Fibroblast of villous mesenchyme (primary cell): Measurements from ENCODE around the gene ATG10. TPM values are rescaled to one million over a fixed set of nuclear protein-coding genes. Genes with fewer than 3 reads are reported as not detected.

ENCODE experiments used
- DNase-seq: peaks from one replicate; pipeline ENCODE4 v3.0.0-alpha.2; 2010; ENCODE audit warnings: low read depth
- H3K4me3 ChIP-seq: 2 replicates; pipeline ENCODE4 v1.5.1; 2011; ENCODE audit warnings: low read depth, mild to moderate bottlenecking, low read length
- total RNA-seq: library from RNA; depleted of rRNA; stranded (reverse); fragments of >200 nt; gene quantifications from 2 replicates; pipeline ENCODE4 v1.2.3, GENCODE V29; 2012
- TF ChIP-seq, protein P1 (sequence below): IDR thresholded peaks from 2 replicates; pipeline ENCODE4 v1.5.1; 2012; ENCODE audit warnings: low read depth, mild to moderate bottlenecking, low read length; ENCODE audit not compliant: insufficient read depth

Gene ATG10
- total RNA-seq, 1 donor: 9.1 TPM

DNA sequence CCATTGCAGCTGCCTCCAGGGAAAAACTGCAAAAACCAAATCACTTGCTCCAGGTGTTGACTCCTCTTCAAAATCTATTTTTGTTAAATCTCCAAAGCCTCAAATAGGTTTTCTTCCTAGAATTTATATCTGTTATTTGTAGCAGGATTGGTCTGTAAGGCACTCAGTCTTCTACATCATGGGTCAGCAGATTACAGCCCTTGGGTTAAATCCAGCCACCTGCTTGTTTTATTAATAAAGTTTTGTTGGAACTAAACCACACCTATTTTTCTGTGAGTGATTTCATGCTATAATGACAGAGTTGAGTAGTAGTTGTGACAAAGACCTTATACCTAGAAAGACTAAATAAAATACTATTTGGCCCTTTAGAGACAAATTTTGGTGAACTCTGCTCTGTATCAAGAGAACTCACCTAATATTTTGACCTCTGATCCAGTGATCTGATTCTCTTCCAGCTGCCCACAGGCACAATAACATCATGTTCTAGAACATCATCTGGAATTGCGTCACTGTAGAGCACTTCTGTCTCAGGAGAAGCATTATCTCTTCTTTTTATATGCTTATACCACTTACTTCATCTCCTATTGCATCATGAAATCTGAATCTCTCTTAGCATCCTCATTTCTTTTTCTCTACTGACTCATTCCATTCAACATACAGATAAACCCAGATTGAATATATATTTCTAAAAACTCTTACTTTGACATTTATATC is 176.2 kb downstream of the ATG10 start:
- no peak overlapping the region for H3K4me3 ChIP-seq
- TF ChIP-seq, protein P1, sequence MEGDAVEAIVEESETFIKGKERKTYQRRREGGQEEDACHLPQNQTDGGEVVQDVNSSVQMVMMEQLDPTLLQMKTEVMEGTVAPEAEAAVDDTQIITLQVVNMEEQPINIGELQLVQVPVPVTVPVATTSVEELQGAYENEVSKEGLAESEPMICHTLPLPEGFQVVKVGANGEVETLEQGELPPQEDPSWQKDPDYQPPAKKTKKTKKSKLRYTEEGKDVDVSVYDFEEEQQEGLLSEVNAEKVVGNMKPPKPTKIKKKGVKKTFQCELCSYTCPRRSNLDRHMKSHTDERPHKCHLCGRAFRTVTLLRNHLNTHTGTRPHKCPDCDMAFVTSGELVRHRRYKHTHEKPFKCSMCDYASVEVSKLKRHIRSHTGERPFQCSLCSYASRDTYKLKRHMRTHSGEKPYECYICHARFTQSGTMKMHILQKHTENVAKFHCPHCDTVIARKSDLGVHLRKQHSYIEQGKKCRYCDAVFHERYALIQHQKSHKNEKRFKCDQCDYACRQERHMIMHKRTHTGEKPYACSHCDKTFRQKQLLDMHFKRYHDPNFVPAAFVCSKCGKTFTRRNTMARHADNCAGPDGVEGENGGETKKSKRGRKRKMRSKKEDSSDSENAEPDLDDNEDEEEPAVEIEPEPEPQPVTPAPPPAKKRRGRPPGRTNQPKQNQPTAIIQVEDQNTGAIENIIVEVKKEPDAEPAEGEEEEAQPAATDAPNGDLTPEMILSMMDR: no peak
- DNase-seq: peak; percentile 94

DNA sequence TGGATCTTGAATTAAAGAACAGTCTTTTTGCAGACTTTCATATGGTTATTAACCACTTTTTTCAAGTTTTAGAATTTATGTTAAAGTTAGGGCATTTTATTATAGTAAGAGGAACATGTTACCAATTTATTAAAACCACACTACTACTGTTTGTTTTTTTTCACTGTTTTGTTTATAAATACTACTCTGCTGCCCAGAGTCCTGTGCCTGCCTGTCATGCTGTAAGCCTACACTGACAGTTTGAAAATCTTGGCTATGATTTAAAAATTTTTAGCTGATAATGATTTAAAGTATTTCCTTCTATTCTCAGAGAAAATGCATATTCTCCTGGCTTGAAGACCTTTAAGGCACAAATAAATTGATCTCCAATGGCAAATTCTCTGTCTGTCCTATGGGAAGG is 177.6 kb downstream of the ATG10 start:
- DNase-seq: no peak
- H3K4me3 ChIP-seq: no peak overlapping the region

DNA sequence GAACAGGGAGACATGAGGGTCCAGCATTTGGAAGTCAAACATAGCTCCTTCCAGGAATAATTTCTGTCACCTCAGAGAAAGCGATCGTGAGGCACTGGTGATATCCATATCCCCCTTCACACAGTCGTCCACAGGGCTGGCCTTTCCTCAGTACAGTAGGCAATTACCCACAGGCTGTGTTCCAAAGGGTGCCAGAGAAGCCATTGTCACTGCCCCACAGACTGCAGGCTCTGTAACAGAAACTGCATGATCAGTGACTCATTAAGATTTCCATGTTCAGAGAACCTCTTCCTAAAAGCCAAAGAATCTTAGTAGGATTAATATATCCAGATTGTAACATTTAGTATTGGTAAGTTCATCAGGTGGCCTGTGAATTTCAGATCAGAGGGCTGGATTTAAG is 178.7 kb downstream of the ATG10 start:
- no peak for DNase-seq
- H3K4me3 ChIP-seq: no peak overlapping the region
- TF ChIP-seq, protein P1: no peak

More for the DNA sequence above, 177.6 kb downstream of the ATG10 start:
- TF ChIP-seq, protein P1: no peak

DNA sequence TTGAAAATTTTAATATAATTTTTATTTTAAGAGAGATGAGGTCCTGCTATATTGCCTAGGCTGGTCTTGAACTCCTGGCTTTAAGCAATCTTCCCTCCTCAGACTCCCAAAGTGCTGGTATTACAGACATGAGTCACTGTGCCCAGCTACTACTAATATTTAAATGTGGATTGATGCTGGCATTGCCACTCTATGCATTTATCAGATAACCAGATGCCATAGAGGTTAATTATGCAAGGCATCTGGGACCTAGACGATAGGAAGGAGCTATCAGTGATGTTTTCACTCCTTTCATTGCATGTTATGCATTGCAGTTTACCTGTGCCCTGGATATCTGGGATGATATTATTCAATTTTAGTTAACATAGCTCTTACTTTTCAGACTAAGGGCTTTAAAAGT is 179.4 kb downstream of the ATG10 start:
- no peak overlapping the region for H3K4me3 ChIP-seq
- no peak for DNase-seq
- TF ChIP-seq, protein P1: no peak

DNA sequence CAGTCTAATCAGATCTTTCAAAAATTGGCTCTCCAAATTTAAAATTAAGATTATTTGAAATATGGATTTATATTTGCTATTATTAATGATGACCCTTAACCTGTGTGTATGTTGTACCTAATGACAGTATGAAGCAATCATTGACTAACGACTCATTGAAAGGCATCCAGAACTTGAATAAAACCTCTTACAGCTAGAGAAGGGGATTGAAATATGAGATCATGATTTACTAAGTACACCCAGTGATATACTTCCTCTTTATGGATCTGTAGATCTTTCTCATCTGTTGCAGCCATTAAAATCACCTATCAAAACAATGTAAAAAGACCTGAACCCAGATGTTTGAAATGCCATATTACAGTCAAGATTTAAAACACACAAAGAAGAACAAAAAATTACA is 179.8 kb downstream of the ATG10 start:
- no peak for DNase-seq
- TF ChIP-seq, protein P1: no peak
- H3K4me3 ChIP-seq: no peak overlapping the region

DNA sequence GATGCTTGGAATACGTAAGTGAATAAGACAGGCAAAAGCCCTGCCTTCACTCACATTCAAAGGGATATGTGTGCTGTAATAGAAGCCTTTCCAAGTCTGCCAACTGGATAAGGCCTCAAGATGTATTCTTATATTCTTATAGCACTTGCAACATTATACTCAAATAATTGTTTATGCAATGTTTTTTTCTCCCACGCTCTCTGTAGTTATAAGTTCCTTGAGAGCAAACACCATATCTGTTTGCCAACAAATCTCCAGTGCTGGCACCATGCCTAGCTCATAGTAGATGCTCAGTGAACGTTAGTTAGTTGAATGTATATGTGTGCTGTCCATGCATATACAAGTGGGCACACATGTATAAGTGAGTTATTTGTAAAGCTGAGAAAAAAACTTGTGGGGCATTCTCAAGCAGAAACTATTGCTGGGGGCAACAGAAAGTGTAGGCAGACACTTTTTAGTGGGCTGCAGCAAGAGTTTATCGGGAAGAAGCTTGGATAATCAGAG is 181.2 kb downstream of the ATG10 start:
- no peak overlapping the region for H3K4me3 ChIP-seq
- TF ChIP-seq, protein P1: no peak
- no peak for DNase-seq

DNA sequence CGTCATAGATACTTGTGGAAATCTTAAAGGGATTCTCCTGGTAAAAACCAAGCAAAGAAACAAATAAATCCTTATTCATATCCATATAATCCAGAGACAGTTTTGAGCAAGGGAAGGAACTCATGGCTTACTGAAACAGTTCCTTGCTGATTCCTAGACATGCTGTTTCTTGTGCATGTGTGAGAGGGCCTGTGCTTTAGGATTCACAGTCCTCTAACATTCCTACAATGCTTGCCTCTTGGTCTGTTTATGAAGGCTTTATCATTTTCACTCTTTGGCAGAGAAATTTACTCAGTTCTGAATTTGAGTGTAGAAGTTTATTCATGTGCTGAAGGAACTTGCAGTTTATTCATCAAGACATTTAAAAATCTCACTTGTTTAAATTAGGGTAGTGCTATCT is 183.0 kb downstream of the ATG10 start:
- H3K4me3 ChIP-seq: no peak overlapping the region
- DNase-seq: no peak
- TF ChIP-seq, protein P1: no peak
